GM12891 (cell line): ENCODE data around the gene CGN.

Experiments used
- PAX5 ChIP-seq: IDR thresholded peaks from 2 replicates; pipeline ENCODE4 v1.6.1; 2011; ENCODE audit warnings: low read length, moderate library complexity, mild to moderate bottlenecking; ENCODE audit not compliant: insufficient read depth, severe bottlenecking
- POLR2A ChIP-seq: IDR thresholded peaks from 2 replicates; pipeline ENCODE4 v1.6.1; 2011; ENCODE audit warnings: low read depth, low read length, control low read depth
- POLR2AphosphoS5 ChIP-seq: IDR thresholded peaks from 2 replicates; pipeline ENCODE4 v1.6.1; 2011; ENCODE audit warnings: low read depth, low read length, control low read depth
- SPI1 ChIP-seq: IDR thresholded peaks from 2 replicates; pipeline ENCODE4 v1.6.1; 2011; ENCODE audit warnings: low read depth, low read length, control low read depth

- no peak for TF ChIP-seq PAX5
- no peak for TF ChIP-seq POLR2A
- TF ChIP-seq POLR2AphosphoS5: no peak
- TF ChIP-seq SPI1: no peak
Measured at GRCh38 chr1:151578941-151579340, 67.8 kb downstream of the CGN start.
